NCI-H1105 (cell line): Measurements from ENCODE around the gene VSTM5.
"Not testable (repeated sequence)": the region's sequence is repeated elsewhere in the genome, so short reads cannot be mapped to it uniquely, and the experiment has no call there.

Source experiments
- DNase-seq: peaks from one replicate; lab custom pipeline; 2025; lab: John Stamatoyannopoulos, UW

The VSTM5 gene

DNA sequence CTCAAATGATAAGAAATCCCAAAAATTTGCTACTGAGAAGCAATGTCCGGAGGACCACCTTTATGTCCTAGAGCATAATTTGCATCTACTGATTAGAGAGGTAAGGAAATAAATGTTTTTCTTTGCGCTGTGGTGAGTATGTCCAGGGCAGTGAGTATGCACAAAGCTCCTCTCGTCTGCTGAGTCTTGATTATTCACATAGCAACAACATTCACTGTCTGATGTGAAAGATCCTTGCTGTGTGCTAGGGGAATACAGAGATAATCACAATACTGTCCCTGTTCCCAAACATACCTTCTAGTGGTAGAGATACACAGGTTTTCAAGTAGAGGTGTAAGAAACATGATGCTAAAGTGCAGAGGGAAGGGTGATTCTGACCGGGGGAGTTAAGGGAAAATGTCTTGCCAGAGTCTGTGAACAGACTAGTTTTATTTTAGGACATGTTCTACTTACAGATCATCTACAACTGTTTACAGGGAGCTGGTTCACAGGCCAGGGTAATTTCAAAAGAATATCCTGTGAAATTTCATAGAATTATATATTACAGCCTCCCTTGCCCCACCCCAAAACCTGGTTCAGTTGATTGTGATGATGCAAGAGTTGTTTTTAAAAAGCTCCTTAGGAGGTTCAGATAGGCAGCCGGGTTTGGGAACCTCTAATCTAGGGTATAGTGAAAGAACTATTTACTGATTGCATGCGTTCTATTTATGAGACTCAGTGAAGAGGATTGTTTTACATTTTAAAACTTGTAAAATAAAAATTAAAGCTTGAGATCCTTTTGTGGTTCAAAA lies 53.8 kb downstream of the VSTM5 start:
- DNase-seq, result no peak

DNA sequence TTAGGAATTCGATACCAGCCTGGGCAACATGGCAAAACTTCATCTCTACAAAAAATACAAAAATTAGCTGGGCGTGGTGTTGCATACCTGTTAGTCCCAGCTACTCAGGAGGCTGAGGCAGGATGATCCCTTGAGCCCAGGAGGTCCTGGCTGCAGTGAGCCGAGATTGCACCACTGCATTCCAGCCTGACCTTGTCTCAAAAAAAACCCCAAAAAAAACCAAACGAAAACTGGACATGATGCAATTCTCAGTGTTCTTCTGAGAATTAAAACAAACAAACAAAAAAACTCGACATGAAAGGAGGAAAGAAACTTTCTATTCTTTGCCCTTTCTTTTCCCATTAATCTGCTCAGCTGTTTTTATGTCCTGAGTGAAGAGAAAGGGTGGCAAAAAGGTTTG lies 58.9 kb downstream of the VSTM5 start:
- DNase-seq, result no peak

GRCh38 chr11:93784935-93785360 lies 65.5 kb downstream of the VSTM5 start:
- DNase-seq, result peak; percentile 15

DNA sequence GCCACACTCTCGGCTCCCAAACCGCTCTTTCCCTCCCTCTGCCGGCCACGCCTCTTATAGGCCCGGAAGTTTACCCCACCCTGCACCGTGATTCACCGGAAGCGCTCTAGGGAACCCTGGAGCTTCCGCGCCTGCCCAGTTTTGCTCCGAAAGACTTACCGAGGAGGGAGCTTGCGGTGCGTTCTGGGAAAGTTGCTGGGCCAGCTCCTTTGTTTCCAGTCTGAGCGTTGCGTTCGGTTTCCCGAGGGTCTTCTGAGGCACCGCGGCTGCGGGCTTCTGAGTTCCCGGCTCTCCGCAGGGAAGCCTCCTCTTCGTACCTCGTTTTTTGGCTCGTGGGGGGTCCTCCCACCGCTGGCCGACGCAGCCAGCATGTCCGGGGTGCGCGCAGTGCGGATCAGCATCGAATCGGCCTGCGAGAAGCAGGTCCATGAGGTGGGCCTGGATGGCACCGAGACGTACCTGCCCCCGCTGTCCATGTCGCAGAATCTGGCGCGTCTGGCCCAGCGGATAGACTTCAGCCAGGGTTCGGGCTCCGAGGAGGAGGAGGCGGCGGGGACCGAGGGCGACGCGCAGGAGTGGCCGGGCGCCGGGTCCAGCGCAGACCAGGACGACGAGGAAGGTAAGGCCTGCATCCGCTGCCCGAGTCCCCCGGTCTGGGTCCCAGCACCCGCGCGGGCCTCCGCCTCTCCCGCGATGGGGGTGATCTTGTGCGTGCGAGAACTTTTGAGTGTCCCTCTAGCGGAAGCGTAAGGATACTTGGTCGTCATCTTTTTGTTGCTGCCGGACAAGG lies 66.1 kb downstream of the VSTM5 start, which contains the start of gene MED17:
MED17 (plus strand) TSS at position 138 of the 790 bp plus-strand sequence; CDS start at position 370, 232 bp downstream.
- peak; percentile 94 for DNase-seq

DNA sequence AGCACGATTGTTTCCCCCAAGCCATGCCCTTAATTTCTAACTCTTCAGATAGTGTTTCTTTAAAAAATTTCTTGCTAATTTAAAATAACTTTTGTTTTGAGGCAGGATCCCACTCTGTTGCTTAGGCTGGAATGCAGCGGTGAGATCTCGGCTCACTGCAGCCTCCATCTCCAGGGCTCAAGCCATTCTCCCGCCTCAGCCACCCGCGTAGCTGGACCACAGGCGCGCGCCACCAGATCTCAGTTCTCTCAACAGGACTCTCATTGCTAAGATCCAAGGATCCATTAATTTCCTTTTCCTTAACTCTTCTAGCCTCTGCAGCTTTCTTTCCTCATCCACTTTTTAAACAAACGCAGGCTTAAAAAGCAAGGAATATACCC lies 66.7 kb downstream of the VSTM5 start:
- peak; percentile 50 for DNase-seq

GRCh38 chr11:93783362-93783761 lies 67.1 kb downstream of the VSTM5 start:
- DNase-seq, result no peak

DNA sequence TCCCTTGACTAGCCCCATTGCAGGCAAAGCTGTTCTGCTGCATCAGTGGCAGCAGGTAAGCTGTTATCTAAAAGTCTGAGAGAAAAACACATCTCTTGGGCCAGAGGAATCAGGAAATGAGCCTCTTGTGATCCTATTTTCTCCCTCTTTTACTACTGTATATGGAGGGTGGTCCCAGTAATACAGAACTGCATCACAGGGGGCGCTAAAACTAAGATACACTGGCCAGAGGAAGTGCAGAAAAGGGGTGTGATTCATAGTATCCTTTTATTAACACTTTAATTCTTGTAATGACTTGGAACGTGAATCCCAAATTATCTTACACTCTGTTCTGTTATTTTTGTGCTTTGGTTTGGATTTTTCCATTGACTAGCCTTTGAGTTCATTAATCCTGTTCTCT lies 75.1 kb downstream of the VSTM5 start:
- DNase-seq, result no peak

- DNase-seq, result not testable (repeated sequence)
These were observed 75.9 kb downstream of the VSTM5 start for GRCh38 chr11:93774560-93774959.

- no peak for DNase-seq
These were observed 76.7 kb downstream of the VSTM5 start for GRCh38 chr11:93773601-93774200.

GRCh38 chr11:93773045-93773477 lies 77.4 kb downstream of the VSTM5 start:
- DNase-seq, result no peak

GRCh38 chr11:93772123-93772522 lies 78.3 kb downstream of the VSTM5 start:
- DNase-seq, result no peak

GRCh38 chr11:93770160-93770559 lies 80.3 kb downstream of the VSTM5 start:
- no peak for DNase-seq
